ENCODE measurements around the gene NDEL1.
A peak's percentile ranks its signal among the peaks of the same experiment; 100 is the strongest.

The NDEL1 gene

GRCh38 chr17:8397636-8398035 is 38.0 kb upstream of the NDEL1 start, which contains the start of gene RNF222:
RNF222 (minus strand) TSS chr17:8397827; CDS start chr17:8393461, 4,366 bp downstream.
- no peaks in the 10 kb centered on the region for H3K9me3 ChIP-seq (ENCODE audit: low read depth, low read length)
- no peak within 1 kb of the TSS for H3K27ac ChIP-seq
- no peak within 1 kb of the TSS for H3K9ac ChIP-seq (ENCODE audit: insufficient read length)
- no peak for DNase-seq (ENCODE audit: low read depth, low spot score)
- no peak for TF ChIP-seq POLR2AphosphoS5 (IDR thresholded peaks at IDR 0.05; ENCODE audit: borderline replicate concordance, low read depth, low read length)
- no peak for TF ChIP-seq EZH2 (IDR thresholded peaks at IDR 0.05)
- no peak for TF ChIP-seq FOXP2 (optimal IDR thresholded peaks at IDR 0.05; ENCODE audit: control extremely low read depth, extremely low read length, insufficient read depth)
- H3K36me3 ChIP-seq (ENCODE audit: insufficient read depth, low read length), result no peaks in the 10 kb centered on the region
- H3K4me3 ChIP-seq, result no peak within 1 kb of the TSS

- TF ChIP-seq POLR2AphosphoS5 (IDR thresholded peaks at IDR 0.05; ENCODE audit: borderline replicate concordance, low read depth, low read length) (no peak), EZH2 (IDR thresholded peaks at IDR 0.05) (no peak), FOXP2 (optimal IDR thresholded peaks at IDR 0.05; ENCODE audit: control extremely low read depth, extremely low read length, insufficient read depth) (no peak)
- Histone ChIP-seq H3K36me3 (ENCODE audit: insufficient read depth, low read length) (no peaks in the 10 kb centered on the region), H3K27ac (no peak overlapping the region), H3K9me3 (ENCODE audit: low read depth, low read length) (no peaks in the 10 kb centered on the region), H3K4me3 (no peak overlapping the region), H3K9ac (ENCODE audit: insufficient read length) (no peak overlapping the region)
- DNase-seq (ENCODE audit: low read depth, low spot score), result no peak
Observed at GRCh38 chr17:8398980-8399379, 36.7 kb upstream of the NDEL1 start.

- Histone ChIP-seq H3K9me3 (ENCODE audit: low read depth, low read length) (no peaks in the 10 kb centered on the region), H3K4me3 (no peak overlapping the region), H3K27ac (no peak overlapping the region), H3K36me3 (ENCODE audit: insufficient read depth, low read length) (no peaks in the 10 kb centered on the region), H3K9ac (ENCODE audit: insufficient read length) (no peak overlapping the region)
- TF ChIP-seq EZH2 (IDR thresholded peaks at IDR 0.05), result no peak
- TF ChIP-seq POLR2AphosphoS5 (IDR thresholded peaks at IDR 0.05; ENCODE audit: borderline replicate concordance, low read depth, low read length), result no peak
- TF ChIP-seq FOXP2 (optimal IDR thresholded peaks at IDR 0.05; ENCODE audit: control extremely low read depth, extremely low read length, insufficient read depth), result no peak
- DNase-seq (ENCODE audit: low read depth, low spot score), result no peak
Observed at GRCh38 chr17:8401107-8401506, 34.6 kb upstream of the NDEL1 start.

GRCh38 chr17:8402921-8403536 is 32.7 kb upstream of the NDEL1 start:
- H3K36me3 ChIP-seq (ENCODE audit: insufficient read depth, low read length), result no peaks in the 10 kb centered on the region

GRCh38 chr17:8405499-8406016 is 30.1 kb upstream of the NDEL1 start:
- no peaks in the 10 kb centered on the region for H3K9me3 ChIP-seq (ENCODE audit: low read depth, low read length)
- no peak overlapping the region for H3K27ac ChIP-seq
- DNase-seq (ENCODE audit: low read depth, low spot score), result no peak
- H3K36me3 ChIP-seq (ENCODE audit: insufficient read depth, low read length), result no peaks in the 10 kb centered on the region
- TF ChIP-seq EZH2 (IDR thresholded peaks at IDR 0.05) (no peak), FOXP2 (optimal IDR thresholded peaks at IDR 0.05; ENCODE audit: control extremely low read depth, extremely low read length, insufficient read depth) (no peak), POLR2AphosphoS5 (IDR thresholded peaks at IDR 0.05; ENCODE audit: borderline replicate concordance, low read depth, low read length) (no peak)
- no peak overlapping the region for H3K4me3 ChIP-seq
- H3K9ac ChIP-seq (ENCODE audit: insufficient read length), result no peak overlapping the region

More at GRCh38 chr17:8402921-8403536, 32.7 kb upstream of the NDEL1 start:
- DNase-seq (ENCODE audit: low read depth, low spot score), result no peak
- H3K27ac ChIP-seq, result no peak overlapping the region
- no peak overlapping the region for H3K9ac ChIP-seq (ENCODE audit: insufficient read length)
- H3K9me3 ChIP-seq (ENCODE audit: low read depth, low read length), result no peaks in the 10 kb centered on the region
- TF ChIP-seq EZH2 (IDR thresholded peaks at IDR 0.05) (no peak), FOXP2 (optimal IDR thresholded peaks at IDR 0.05; ENCODE audit: control extremely low read depth, extremely low read length, insufficient read depth) (no peak), POLR2AphosphoS5 (IDR thresholded peaks at IDR 0.05; ENCODE audit: borderline replicate concordance, low read depth, low read length) (no peak)
- H3K4me3 ChIP-seq, result no peak overlapping the region

GRCh38 chr17:8406174-8406573 is 29.5 kb upstream of the NDEL1 start:
- TF ChIP-seq FOXP2 (optimal IDR thresholded peaks at IDR 0.05; ENCODE audit: control extremely low read depth, extremely low read length, insufficient read depth) (no peak), EZH2 (IDR thresholded peaks at IDR 0.05) (no peak), POLR2AphosphoS5 (IDR thresholded peaks at IDR 0.05; ENCODE audit: borderline replicate concordance, low read depth, low read length) (no peak)

GRCh38 chr17:8408371-8408770 is 27.3 kb upstream of the NDEL1 start:
- TF ChIP-seq POLR2AphosphoS5 (IDR thresholded peaks at IDR 0.05; ENCODE audit: borderline replicate concordance, low read depth, low read length) (no peak), EZH2 (IDR thresholded peaks at IDR 0.05) (no peak)
- no peak overlapping the region for H3K4me3 ChIP-seq
- DNase-seq (ENCODE audit: low read depth, low spot score), result no peak
- no peaks in the 10 kb centered on the region for H3K9me3 ChIP-seq (ENCODE audit: low read depth, low read length)
- H3K27ac ChIP-seq, result no peak overlapping the region
- no peak overlapping the region for H3K9ac ChIP-seq (ENCODE audit: insufficient read length)
- no peaks in the 10 kb centered on the region for H3K36me3 ChIP-seq (ENCODE audit: insufficient read depth, low read length)

More at GRCh38 chr17:8406174-8406573, 29.5 kb upstream of the NDEL1 start:
- DNase-seq (ENCODE audit: low read depth, low spot score), result no peak
- H3K36me3 ChIP-seq (ENCODE audit: insufficient read depth, low read length), result no peaks in the 10 kb centered on the region
- H3K4me3 ChIP-seq, result no peak overlapping the region
- H3K9me3 ChIP-seq (ENCODE audit: low read depth, low read length), result no peaks in the 10 kb centered on the region
- H3K27ac ChIP-seq, result no peak overlapping the region
- H3K9ac ChIP-seq (ENCODE audit: insufficient read length), result no peak overlapping the region

GRCh38 chr17:8409966-8410882 is 25.5 kb upstream of the NDEL1 start:
- no peak for TF ChIP-seq POLR2AphosphoS5 (IDR thresholded peaks at IDR 0.05; ENCODE audit: borderline replicate concordance, low read depth, low read length)
- no peak for TF ChIP-seq EZH2 (IDR thresholded peaks at IDR 0.05)
- no peak for TF ChIP-seq FOXP2 (optimal IDR thresholded peaks at IDR 0.05; ENCODE audit: control extremely low read depth, extremely low read length, insufficient read depth)
- Histone ChIP-seq H3K4me3 (no peak overlapping the region), H3K9ac (ENCODE audit: insufficient read length) (no peak overlapping the region), H3K27ac (no peak overlapping the region), H3K9me3 (ENCODE audit: low read depth, low read length) (no peaks in the 10 kb centered on the region), H3K36me3 (ENCODE audit: insufficient read depth, low read length) (no peaks in the 10 kb centered on the region)
- peak; percentile 48 for DNase-seq (ENCODE audit: low read depth, low spot score)

All from SK-N-MC (cell line).